NCI-H2196 (cell line): Measurements from ENCODE around the gene ANLN.

Experiments
- DNase-seq: peaks from one replicate; lab custom pipeline; 2025; ENCODE audit not compliant: unreplicated experiment; lab: John Stamatoyannopoulos, UW

The ANLN gene

GRCh38 chr7:36407636-36408550, 18.2 kb downstream of the ANLN start:
- DNase-seq: no peak

GRCh38 chr7:36408589-36408988, 18.9 kb downstream of the ANLN start:
- DNase-seq: peak; percentile 7

GRCh38 chr7:36409180-36409579, 19.5 kb downstream of the ANLN start:
- DNase-seq: no peak

- no peak for DNase-seq
Observed at GRCh38 chr7:36415144-36415543, 25.5 kb downstream of the ANLN start.

- DNase-seq: no peak
Observed at GRCh38 chr7:36416251-36416650, 26.6 kb downstream of the ANLN start.

GRCh38 chr7:36420307-36420706, 30.6 kb downstream of the ANLN start:
- no peak for DNase-seq

- DNase-seq: no peak
Observed at GRCh38 chr7:36422072-36422471, 32.4 kb downstream of the ANLN start.

- DNase-seq: no peak
Observed at GRCh38 chr7:36423633-36424032, 34.0 kb downstream of the ANLN start.

- no peak for DNase-seq
Observed at GRCh38 chr7:36430186-36430585, 40.5 kb downstream of the ANLN start.

GRCh38 chr7:36430881-36431280, 41.2 kb downstream of the ANLN start:
- no peak for DNase-seq

- DNase-seq: no peak
Observed at GRCh38 chr7:36438211-36438610, 48.5 kb downstream of the ANLN start.

GRCh38 chr7:36439624-36440023, 50.0 kb downstream of the ANLN start:
- DNase-seq: no peak

GRCh38 chr7:36440880-36441279, 51.2 kb downstream of the ANLN start:
- DNase-seq: peak; percentile 28

- DNase-seq: no peak
Observed at GRCh38 chr7:36441344-36442022, 51.8 kb downstream of the ANLN start.

GRCh38 chr7:36448781-36449379, 59.2 kb downstream of the ANLN start:
- no peak for DNase-seq

GRCh38 chr7:36449685-36450084, 60.0 kb downstream of the ANLN start:
- DNase-seq: no peak

GRCh38 chr7:36453769-36454168, 64.1 kb downstream of the ANLN start:
- no peak for DNase-seq

- DNase-seq: no peak
Observed at GRCh38 chr7:36455646-36456045, 66.0 kb downstream of the ANLN start.

GRCh38 chr7:36456138-36456537, 66.5 kb downstream of the ANLN start:
- DNase-seq: no peak

GRCh38 chr7:36456548-36456947, 66.9 kb downstream of the ANLN start:
- no peak for DNase-seq

GRCh38 chr7:36459236-36459960, 69.7 kb downstream of the ANLN start:
- DNase-seq: no peak
